HG03439 (cell line): Measurements from ENCODE around the gene SPOUT1.
"Not testable (repeated sequence)": the region's sequence is repeated elsewhere in the genome, so short reads cannot be mapped to it uniquely, and the experiment has no call there.

Experiments
- ATAC-seq: cut with Tn5 transposase; IDR thresholded peaks from one replicate; pipeline ENCODE4 v1.9.1; 2021; ENCODE audit warnings: mild to moderate bottlenecking, moderate library complexity; ENCODE audit not compliant: unreplicated experiment

Gene SPOUT1

DNA sequence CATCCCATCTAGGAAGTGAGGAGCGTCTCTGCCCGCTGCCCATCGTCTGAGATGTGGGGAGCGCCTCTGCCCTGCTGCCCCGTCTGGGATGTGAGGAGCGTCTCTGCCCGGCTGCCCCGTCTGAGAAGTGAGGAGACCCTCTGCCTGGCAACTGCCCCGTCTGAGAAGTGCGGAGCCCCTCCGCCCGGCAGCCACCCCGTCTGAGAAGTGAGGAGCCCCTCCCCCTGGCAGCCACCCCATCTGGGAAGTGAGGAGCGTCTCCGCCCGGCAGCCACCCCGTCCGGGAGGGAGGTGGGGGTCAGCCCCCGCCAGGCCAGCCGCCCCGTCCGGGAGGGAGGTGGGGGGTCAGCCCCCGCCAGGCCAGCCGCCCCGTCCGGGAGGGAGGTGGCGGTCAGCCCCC is 49.5 kb downstream of the SPOUT1 start:
- not testable (repeated sequence) for ATAC-seq

DNA sequence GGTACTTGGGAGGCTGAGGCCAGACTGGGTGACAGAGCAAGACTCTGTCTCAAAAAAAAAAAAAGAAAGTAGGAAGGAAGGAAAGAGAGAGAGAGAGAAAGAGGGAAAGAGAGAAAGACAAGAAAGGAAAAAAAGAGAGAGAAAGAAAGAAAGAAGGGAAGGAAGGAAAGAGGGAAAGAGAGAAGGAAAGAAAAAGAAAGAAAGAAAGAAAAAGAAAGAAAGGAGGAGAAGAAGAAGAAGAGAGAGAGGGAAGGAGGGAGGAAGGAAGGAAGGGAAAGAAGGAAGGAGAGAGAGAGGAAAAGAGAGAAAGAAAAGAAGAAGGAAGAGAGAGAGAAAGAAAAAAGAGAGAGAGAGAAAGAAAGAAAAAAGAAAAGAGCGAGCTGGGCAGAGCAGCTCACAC is 54.8 kb downstream of the SPOUT1 start:
- no peak for ATAC-seq

DNA sequence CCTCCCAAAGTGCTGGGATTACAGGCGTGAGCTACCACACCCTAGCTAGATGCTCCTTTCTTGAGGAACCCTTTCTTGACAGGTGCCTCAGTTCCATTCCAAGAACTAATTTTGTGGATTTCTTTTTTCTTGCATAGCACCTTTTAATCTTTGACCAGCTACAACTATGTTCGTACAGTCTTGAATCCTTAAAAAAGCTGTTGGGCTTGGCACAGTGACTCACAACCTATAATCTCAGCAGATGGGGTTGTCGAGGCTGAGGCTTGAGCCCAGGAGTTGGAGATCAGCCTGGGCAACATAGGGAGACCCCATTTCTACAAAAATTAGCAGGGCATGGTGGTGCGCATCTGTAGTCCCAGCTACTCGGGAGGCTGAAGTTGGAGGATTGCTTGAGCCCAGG is 56.5 kb downstream of the SPOUT1 start:
- ATAC-seq: no peak

DNA sequence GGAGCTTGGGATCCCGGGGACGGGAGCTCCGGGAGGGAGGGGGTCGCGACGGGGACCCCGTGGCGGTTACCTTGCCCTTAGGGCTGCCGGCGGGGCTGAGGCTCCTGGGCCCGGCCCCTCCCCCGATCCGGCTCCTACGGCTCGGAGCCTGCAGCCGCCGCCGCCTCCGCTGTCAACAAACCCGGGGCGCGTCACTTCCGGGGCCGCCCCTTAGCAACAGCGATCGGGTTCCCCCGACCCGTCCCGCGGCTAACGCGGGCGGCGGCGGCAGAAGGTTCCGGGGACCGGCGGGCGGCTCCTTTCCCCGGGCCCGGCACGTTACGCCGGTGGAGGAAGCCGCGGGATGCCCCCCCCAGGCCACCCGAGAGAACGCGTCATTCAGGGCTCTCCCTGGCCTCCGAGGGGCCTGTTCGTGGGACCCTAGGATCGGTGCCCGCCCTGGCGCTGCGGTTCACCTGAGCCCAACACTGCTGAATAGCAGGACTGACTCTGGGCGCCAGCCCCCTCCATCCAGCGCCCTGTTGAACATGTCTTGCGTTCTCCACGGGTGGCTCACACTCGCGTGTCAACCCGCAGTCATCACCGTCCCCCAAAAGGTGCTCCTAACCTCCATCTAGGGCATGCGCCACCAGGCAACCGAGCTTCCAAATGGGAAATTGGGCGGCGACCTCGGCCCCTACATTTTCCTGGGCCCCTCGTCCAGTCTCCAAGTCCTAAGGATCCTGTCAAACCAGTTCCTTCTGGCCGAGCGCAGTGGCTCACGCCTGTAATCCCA is 57.7 kb downstream of the SPOUT1 start, which contains the start of gene ZER1:
ZER1 (minus strand) TSS at position 183 of the 775 bp plus-strand sequence. CDS start 16,362 bp downstream, outside the sequence.
- ATAC-seq: peak; percentile 95

- peak; percentile 25 for ATAC-seq
These were observed 58.4 kb downstream of the SPOUT1 start for GRCh38 chr9:128771094-128771721.

DNA sequence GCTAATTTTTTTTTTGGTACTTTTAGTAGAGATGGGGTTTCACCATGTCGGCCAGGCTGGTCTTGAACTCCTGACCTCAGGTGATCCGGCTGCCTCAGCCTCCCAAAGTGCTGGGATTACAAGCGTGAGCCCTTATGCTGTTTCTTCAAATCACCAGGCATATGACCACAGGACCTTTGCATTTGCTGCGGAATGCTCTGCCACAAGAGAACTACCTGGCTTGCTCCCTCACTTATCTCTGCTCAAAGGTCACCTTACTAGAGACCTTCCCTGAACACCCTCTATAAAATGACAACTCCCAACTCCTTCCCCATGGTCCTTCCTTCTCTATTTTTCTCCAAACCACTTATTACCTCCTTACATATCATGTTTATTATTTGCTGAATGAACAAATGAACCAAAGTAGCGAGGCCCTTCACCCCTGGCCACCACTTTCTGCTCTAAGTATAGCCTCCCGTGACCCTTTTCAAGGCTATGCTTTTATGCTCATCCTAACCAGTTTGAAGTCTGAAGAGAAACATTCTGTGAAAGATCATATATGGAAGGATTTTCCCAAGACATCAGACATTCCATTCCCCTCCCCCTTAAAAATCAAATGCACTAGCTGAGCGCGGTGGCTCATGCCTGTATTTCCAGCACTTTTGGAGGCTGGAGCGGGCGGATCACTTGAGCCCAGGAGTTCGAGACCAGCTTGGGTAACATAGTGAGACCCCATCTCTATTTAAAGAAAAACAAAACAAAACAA is 59.1 kb downstream of the SPOUT1 start:
- ATAC-seq: no peak
